Right lobe of liver (tissue), 4 donors: ENCODE data around the gene DLG2.

Experiments used
- POLR2A ChIP-seq: fragments of 450-650 bp; IDR thresholded peaks from one replicate; pipeline ENCODE4 v1.6.1; 2017; ENCODE audit warnings: antibody characterized with exemption, mild to moderate bottlenecking
- TF ChIP-seq, protein P1 (sequence below), 4 donors: fragments of 200-600 bp in 3 of 4; fragments of 450-650 bp in 1 of 4; IDR thresholded peaks; one replicate each; pipeline versions ENCODE4 v1.5.1 to v1.8.0; 2016 to 2022; ENCODE audit warnings: antibody characterized with exemption in 4 of 4, mild to moderate bottlenecking in 2 of 4
- donor health status: DM: no; HTN: no; CAD: no.
- donor health status: DM: no; HTN: no; CAD: no.
- donor health status: DM: no; HTN: yes; CAD: no.

DNA sequence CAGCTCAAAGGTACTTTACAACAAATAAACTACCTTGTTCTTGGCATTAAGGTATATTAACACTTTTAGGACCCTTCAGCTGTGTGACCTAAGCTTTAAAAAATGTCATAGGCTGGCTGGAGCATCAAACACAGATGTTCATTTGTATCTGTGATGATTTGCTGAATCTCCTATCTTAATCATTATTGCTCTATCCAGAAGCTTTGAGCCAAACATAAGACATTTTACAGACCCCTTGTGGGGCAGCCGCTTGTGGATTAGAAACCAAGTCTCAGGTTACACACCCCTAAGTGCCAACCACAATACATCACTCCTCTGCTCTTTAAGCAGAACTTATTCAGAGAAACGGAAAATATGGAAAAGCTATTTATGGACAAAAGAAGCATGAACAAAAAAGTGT is 1946.8 kb downstream of the DLG2 start:
- TF ChIP-seq POLR2A: no peak
- TF ChIP-seq, protein P1, sequence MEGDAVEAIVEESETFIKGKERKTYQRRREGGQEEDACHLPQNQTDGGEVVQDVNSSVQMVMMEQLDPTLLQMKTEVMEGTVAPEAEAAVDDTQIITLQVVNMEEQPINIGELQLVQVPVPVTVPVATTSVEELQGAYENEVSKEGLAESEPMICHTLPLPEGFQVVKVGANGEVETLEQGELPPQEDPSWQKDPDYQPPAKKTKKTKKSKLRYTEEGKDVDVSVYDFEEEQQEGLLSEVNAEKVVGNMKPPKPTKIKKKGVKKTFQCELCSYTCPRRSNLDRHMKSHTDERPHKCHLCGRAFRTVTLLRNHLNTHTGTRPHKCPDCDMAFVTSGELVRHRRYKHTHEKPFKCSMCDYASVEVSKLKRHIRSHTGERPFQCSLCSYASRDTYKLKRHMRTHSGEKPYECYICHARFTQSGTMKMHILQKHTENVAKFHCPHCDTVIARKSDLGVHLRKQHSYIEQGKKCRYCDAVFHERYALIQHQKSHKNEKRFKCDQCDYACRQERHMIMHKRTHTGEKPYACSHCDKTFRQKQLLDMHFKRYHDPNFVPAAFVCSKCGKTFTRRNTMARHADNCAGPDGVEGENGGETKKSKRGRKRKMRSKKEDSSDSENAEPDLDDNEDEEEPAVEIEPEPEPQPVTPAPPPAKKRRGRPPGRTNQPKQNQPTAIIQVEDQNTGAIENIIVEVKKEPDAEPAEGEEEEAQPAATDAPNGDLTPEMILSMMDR (IDR thresholded peaks at IDR 0.05): no peak
